ENCODE measurements around the gene EGFR.

Gene EGFR

GRCh38 chr7:55118426-55118825 is 99.6 kb downstream of the EGFR start:
- Mint-ChIP-seq H3K4me1 (ENCODE audit: low read depth in 2 of 2) (peaks cover 2 to 5% of the 10 kb centered on the region in 2 donors), H3K27ac (no peak overlapping the region), H3K36me3 (ENCODE audit: insufficient read depth) (no peaks in the 10 kb centered on the region), H3K27me3 (peaks cover 10 to 14% of the 10 kb centered on the region in 2 donors), H3K4me3 (no peak overlapping the region), H3K9me3 (no peaks in the 10 kb centered on the region)
- ATAC-seq (replicated peaks), result no peak
- no peak for DNase-seq

- ATAC-seq (replicated peaks) (no peak), DNase-seq (no peak)
- Mint-ChIP-seq H3K27ac (no peak overlapping the region), H3K36me3 (ENCODE audit: insufficient read depth) (no peaks in the 10 kb centered on the region), H3K27me3 (peaks cover 10 to 16% of the 10 kb centered on the region in 2 donors), H3K9me3 (no peaks in the 10 kb centered on the region), H3K4me3 (no peak overlapping the region), H3K4me1 (ENCODE audit: low read depth in 2 of 2) (no peaks in the 10 kb centered on the region)
Observed at GRCh38 chr7:55119571-55119970, 100.8 kb downstream of the EGFR start.

- Mint-ChIP-seq H3K4me3 (no peak overlapping the region), H3K4me1 (ENCODE audit: low read depth in 2 of 2) (no peaks in the 10 kb centered on the region), H3K9me3 (no peaks in the 10 kb centered on the region), H3K27ac (no peak overlapping the region), H3K36me3 (ENCODE audit: insufficient read depth) (no peaks in the 10 kb centered on the region), H3K27me3 (peaks cover 14 to 21% of the 10 kb centered on the region in 2 donors)
- ATAC-seq (replicated peaks) (no peak), DNase-seq (no peak)
Observed at GRCh38 chr7:55120074-55120473, 101.3 kb downstream of the EGFR start.

GRCh38 chr7:55120501-55121198 is 101.8 kb downstream of the EGFR start:
- Mint-ChIP-seq H3K4me3 (no peak overlapping the region), H3K9me3 (no peaks in the 10 kb centered on the region), H3K27ac (no peak overlapping the region), H3K4me1 (ENCODE audit: low read depth in 2 of 2) (no peaks in the 10 kb centered on the region), H3K36me3 (ENCODE audit: insufficient read depth) (no peaks in the 10 kb centered on the region), H3K27me3 (peaks cover 18 to 22% of the 10 kb centered on the region in 2 donors)
- no peak for ATAC-seq (replicated peaks)
- DNase-seq, result no peak

- Mint-ChIP-seq H3K27me3 (peaks cover 24% of the 10 kb centered on the region in 2 donors), H3K4me1 (ENCODE audit: low read depth in 2 of 2) (no peaks in the 10 kb centered on the region), H3K27ac (no peak overlapping the region), H3K4me3 (no peak overlapping the region), H3K9me3 (no peaks in the 10 kb centered on the region), H3K36me3 (ENCODE audit: insufficient read depth) (no peaks in the 10 kb centered on the region)
- DNase-seq (no peak), ATAC-seq (replicated peaks) (no peak)
Observed at GRCh38 chr7:55121249-55121648, 102.4 kb downstream of the EGFR start.

- Mint-ChIP-seq H3K27me3 (peaks cover 22 to 25% of the 10 kb centered on the region in 2 donors), H3K36me3 (ENCODE audit: insufficient read depth) (no peaks in the 10 kb centered on the region), H3K9me3 (no peaks in the 10 kb centered on the region), H3K27ac (no peak overlapping the region), H3K4me3 (no peak overlapping the region), H3K4me1 (ENCODE audit: low read depth in 2 of 2) (no peaks in the 10 kb centered on the region)
- ATAC-seq (replicated peaks) (no peak), DNase-seq (no peak)
Observed at GRCh38 chr7:55122263-55122662, 103.4 kb downstream of the EGFR start.

- Mint-ChIP-seq H3K27ac (no peak overlapping the region), H3K4me3 (no peak overlapping the region), H3K27me3 (peaks cover 29 to 35% of the 10 kb centered on the region in 2 donors), H3K36me3 (ENCODE audit: insufficient read depth) (peaks cover 3% of the 10 kb centered on the region), H3K4me1 (ENCODE audit: low read depth in 2 of 2) (peaks cover 0 to 1% of the 10 kb centered on the region in 2 donors), H3K9me3 (no peaks in the 10 kb centered on the region)
- ATAC-seq (replicated peaks) (no peak), DNase-seq (no peak)
Observed at GRCh38 chr7:55124989-55125875, 106.4 kb downstream of the EGFR start.

- Mint-ChIP-seq H3K4me1 (ENCODE audit: low read depth in 2 of 2) (peaks cover 0 to 1% of the 10 kb centered on the region in 2 donors), H3K9me3 (no peaks in the 10 kb centered on the region), H3K36me3 (ENCODE audit: insufficient read depth) (peaks cover 3% of the 10 kb centered on the region), H3K27me3 (peaks cover 28 to 44% of the 10 kb centered on the region in 2 donors), H3K27ac (no peak overlapping the region), H3K4me3 (no peak overlapping the region)
- no peak for ATAC-seq (replicated peaks)
- DNase-seq, result no peak
Observed at GRCh38 chr7:55127135-55127551, 108.3 kb downstream of the EGFR start.

- DNase-seq (no peak), ATAC-seq (replicated peaks) (no peak)
- Mint-ChIP-seq H3K27ac (no peak overlapping the region), H3K4me3 (no peak overlapping the region), H3K27me3 (peaks cover 24 to 44% of the 10 kb centered on the region in 2 donors), H3K4me1 (ENCODE audit: low read depth in 2 of 2) (peaks cover 0 to 3% of the 10 kb centered on the region in 2 donors), H3K9me3 (no peaks in the 10 kb centered on the region), H3K36me3 (ENCODE audit: insufficient read depth) (peaks cover 3% of the 10 kb centered on the region)
Observed at GRCh38 chr7:55127622-55128081, 108.8 kb downstream of the EGFR start.

- DNase-seq, result no peak
Observed at GRCh38 chr7:55128693-55129394, 110.0 kb downstream of the EGFR start.

GRCh38 chr7:55129541-55130394 is 111.0 kb downstream of the EGFR start:
- Mint-ChIP-seq H3K27me3 (peaks cover 24 to 57% of the 10 kb centered on the region in 2 donors), H3K4me3 (no peak overlapping the region), H3K9me3 (no peaks in the 10 kb centered on the region), H3K4me1 (ENCODE audit: low read depth in 2 of 2) (peaks cover 0 to 10% of the 10 kb centered on the region in 2 donors), H3K27ac (no peak overlapping the region), H3K36me3 (ENCODE audit: insufficient read depth) (peaks cover 3% of the 10 kb centered on the region)
- DNase-seq (no peak), ATAC-seq (replicated peaks) (no peak)

More at GRCh38 chr7:55128693-55129394, 110.0 kb downstream of the EGFR start:
- peaks cover 28 to 52% of the 10 kb centered on the region in 2 donors for H3K27me3 Mint-ChIP-seq
- peaks cover 0 to 9% of the 10 kb centered on the region in 2 donors for H3K4me1 Mint-ChIP-seq (ENCODE audit: low read depth in 2 of 2)
- H3K4me3 Mint-ChIP-seq, result no peak overlapping the region
- no peaks in the 10 kb centered on the region for H3K9me3 Mint-ChIP-seq
- no peak for ATAC-seq (replicated peaks)
- no peak overlapping the region for H3K27ac Mint-ChIP-seq
- peaks cover 3% of the 10 kb centered on the region for H3K36me3 Mint-ChIP-seq (ENCODE audit: insufficient read depth)

GRCh38 chr7:55130395-55131141 is 111.8 kb downstream of the EGFR start:
- H3K36me3 Mint-ChIP-seq (ENCODE audit: insufficient read depth), result peaks cover 3% of the 10 kb centered on the region
- H3K27me3 Mint-ChIP-seq, result peaks cover 21 to 51% of the 10 kb centered on the region in 2 donors
- H3K4me3 Mint-ChIP-seq, result no peak overlapping the region
- no peak overlapping the region for H3K27ac Mint-ChIP-seq
- ATAC-seq (replicated peaks), result no peak
- no peak for DNase-seq
- no peaks in the 10 kb centered on the region for H3K9me3 Mint-ChIP-seq
- H3K4me1 Mint-ChIP-seq (ENCODE audit: low read depth in 2 of 2), result peaks cover 0 to 10% of the 10 kb centered on the region in 2 donors
